HL-60 (cell line): ENCODE data around the gene NPB.
A peak's percentile ranks its signal among the peaks of the same experiment; 100 is the strongest.

Experiments
- DNase-seq, 2 experiments: peaks; one replicate each; pipeline ENCODE4 v3.0.0-alpha.2; 2010 to 2020; ENCODE audit warnings: low read depth in 1 of 2, low spot score in 1 of 2
- H3K27ac ChIP-seq: fragments of 250-450 bp; sonication (Bioruptor Pico); replicated peaks from 2 replicates; pipeline ENCODE4 v1.5.1; 2020; ENCODE audit warnings: mild to moderate bottlenecking, moderate library complexity
- H3K27me3 ChIP-seq: fragments of 250-450 bp; sonication (Bioruptor Pico); 2 replicates; pipeline ENCODE4 v1.5.1; 2021; ENCODE audit warnings: mild to moderate bottlenecking, moderate library complexity; ENCODE audit not compliant: insufficient read depth, poor library complexity, severe bottlenecking
- H3K4me3 ChIP-seq: replicated peaks from 2 replicates; pipeline ENCODE4 v1.5.1; 2011; ENCODE audit warnings: mild to moderate bottlenecking, control low read depth, low read length; ENCODE audit not compliant: insufficient read depth
- GABPA ChIP-seq: IDR thresholded peaks from 2 replicates; pipeline ENCODE4 v1.6.1; 2012; ENCODE audit warnings: low read depth
- POLR2AphosphoS5 ChIP-seq: IDR thresholded peaks from 2 replicates; pipeline ENCODE4 v1.6.1; 2012; ENCODE audit warnings: low read depth
- SPI1 ChIP-seq: IDR thresholded peaks from 2 replicates; pipeline ENCODE4 v1.6.1; 2012; ENCODE audit warnings: low read depth, mild to moderate bottlenecking, borderline replicate concordance
- TF ChIP-seq, protein P1 (sequence below): IDR thresholded peaks from 2 replicates; pipeline ENCODE4 v1.6.1; 2012; ENCODE audit warnings: low read depth; ENCODE audit not compliant: insufficient replicate concordance
- TF ChIP-seq, protein P2 (sequence below): IDR thresholded peaks from one replicate; pipeline ENCODE4 v1.5.1; 2011; ENCODE audit warnings: low read length, control low read depth, inconsistent platforms; ENCODE audit not compliant: insufficient read depth

NPB gene

DNA sequence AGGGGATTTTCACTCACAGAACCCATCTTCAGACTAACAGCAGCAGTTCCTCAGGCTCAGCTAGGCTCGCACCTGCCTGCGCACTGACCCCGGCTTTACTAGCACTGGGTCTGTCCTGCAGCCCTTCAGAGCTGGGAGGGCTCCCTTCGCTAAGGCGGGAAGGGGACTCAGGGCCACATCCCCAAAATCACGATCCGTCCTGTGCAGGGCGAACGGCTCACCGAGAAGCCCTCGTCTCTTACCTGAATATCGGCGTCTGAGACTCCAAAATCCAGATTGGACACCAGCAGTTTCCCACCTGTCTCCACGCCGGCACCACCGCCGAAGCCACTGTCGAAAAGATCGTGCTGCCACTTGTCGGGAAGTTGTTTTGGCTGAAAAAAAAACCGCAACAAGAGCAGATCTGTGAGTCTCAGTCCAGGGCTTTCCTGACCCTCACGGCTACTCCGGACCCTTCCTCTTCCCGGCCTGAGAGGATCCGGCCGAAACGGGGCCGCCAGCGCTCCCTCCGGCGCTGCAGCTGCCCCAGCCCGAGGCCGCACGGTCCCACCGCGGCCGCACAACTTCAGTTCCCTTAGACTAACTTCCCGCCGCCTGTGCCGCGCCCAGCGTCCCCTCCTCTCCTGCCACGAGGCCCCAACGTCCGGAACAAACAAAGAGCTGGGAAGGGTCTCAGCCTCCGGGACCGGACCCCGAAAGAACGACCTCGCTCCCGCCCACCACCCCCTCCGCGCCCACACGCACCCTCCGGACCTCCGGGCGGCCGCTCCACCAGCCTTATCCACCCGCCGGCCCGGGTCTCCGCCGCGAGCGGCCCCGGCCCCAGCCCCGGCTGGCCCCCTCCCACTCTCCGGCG is 11.4 kb upstream of the NPB start:
- peak overlapping the region; percentile 87 for H3K27ac ChIP-seq
- H3K4me3 ChIP-seq: peak overlapping the region; percentile 85
- TF ChIP-seq GABPA (no peak), POLR2AphosphoS5 (no peak; the same call in none of the 2 replicates), SPI1 (no peak)
- TF ChIP-seq, protein P1, sequence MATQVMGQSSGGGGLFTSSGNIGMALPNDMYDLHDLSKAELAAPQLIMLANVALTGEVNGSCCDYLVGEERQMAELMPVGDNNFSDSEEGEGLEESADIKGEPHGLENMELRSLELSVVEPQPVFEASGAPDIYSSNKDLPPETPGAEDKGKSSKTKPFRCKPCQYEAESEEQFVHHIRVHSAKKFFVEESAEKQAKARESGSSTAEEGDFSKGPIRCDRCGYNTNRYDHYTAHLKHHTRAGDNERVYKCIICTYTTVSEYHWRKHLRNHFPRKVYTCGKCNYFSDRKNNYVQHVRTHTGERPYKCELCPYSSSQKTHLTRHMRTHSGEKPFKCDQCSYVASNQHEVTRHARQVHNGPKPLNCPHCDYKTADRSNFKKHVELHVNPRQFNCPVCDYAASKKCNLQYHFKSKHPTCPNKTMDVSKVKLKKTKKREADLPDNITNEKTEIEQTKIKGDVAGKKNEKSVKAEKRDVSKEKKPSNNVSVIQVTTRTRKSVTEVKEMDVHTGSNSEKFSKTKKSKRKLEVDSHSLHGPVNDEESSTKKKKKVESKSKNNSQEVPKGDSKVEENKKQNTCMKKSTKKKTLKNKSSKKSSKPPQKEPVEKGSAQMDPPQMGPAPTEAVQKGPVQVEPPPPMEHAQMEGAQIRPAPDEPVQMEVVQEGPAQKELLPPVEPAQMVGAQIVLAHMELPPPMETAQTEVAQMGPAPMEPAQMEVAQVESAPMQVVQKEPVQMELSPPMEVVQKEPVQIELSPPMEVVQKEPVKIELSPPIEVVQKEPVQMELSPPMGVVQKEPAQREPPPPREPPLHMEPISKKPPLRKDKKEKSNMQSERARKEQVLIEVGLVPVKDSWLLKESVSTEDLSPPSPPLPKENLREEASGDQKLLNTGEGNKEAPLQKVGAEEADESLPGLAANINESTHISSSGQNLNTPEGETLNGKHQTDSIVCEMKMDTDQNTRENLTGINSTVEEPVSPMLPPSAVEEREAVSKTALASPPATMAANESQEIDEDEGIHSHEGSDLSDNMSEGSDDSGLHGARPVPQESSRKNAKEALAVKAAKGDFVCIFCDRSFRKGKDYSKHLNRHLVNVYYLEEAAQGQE: no peak
- TF ChIP-seq, protein P2, sequence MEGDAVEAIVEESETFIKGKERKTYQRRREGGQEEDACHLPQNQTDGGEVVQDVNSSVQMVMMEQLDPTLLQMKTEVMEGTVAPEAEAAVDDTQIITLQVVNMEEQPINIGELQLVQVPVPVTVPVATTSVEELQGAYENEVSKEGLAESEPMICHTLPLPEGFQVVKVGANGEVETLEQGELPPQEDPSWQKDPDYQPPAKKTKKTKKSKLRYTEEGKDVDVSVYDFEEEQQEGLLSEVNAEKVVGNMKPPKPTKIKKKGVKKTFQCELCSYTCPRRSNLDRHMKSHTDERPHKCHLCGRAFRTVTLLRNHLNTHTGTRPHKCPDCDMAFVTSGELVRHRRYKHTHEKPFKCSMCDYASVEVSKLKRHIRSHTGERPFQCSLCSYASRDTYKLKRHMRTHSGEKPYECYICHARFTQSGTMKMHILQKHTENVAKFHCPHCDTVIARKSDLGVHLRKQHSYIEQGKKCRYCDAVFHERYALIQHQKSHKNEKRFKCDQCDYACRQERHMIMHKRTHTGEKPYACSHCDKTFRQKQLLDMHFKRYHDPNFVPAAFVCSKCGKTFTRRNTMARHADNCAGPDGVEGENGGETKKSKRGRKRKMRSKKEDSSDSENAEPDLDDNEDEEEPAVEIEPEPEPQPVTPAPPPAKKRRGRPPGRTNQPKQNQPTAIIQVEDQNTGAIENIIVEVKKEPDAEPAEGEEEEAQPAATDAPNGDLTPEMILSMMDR: no peak
- peak in 1 of 2 experiments; percentile 36 for DNase-seq
- no peaks in the 10 kb centered on the region for H3K27me3 ChIP-seq

DNA sequence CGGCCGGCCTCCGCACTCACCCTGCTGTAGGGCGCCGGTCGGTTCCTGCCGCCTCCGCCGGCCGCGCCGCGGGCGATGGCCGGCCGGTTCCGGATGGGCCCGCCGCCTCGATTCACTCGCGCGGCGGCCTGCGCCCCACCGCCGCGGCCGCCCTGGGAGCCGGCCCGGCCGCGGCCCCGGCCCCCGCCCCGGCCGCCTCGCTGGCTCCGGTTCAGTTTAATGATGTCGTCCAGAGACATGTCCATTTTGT is 10.8 kb upstream of the NPB start:
- TF ChIP-seq SPI1 (no peak), POLR2AphosphoS5 (no peak)
- TF ChIP-seq, protein P1: peak; percentile 49
- Histone ChIP-seq H3K27ac (no peak overlapping the region), H3K4me3 (peak overlapping the region; percentile 85), H3K27me3 (no peaks in the 10 kb centered on the region)
- DNase-seq: no peak

GRCh38 chr17:81895400-81895799 is 6.6 kb upstream of the NPB start:
- TF ChIP-seq POLR2AphosphoS5 (no peak), SPI1 (no peak), GABPA (no peak)
- TF ChIP-seq, protein P2: no peak
- TF ChIP-seq, protein P1: no peak
- Histone ChIP-seq H3K27ac (no peak overlapping the region), H3K27me3 (no peaks in the 10 kb centered on the region), H3K4me3 (no peak overlapping the region)
- no peak for DNase-seq
